Common myeloid progenitor, CD34-positive (primary cell): Measurements from ENCODE around the gene KAZN.
A peak's percentile ranks its signal among the peaks of the same experiment; 100 is the strongest.

Source experiments
- CTCF ChIA-PET: fragments of 350-600 bp; sonication (Branson Sonifier 250); formaldehyde crosslinking; loops from one replicate; lab custom pipeline; 2021; ENCODE audit warnings: antibody characterized with exemption; lab: Charles Lee
- POLR2A ChIA-PET: fragments of 350-600 bp; sonication (Branson Sonifier 250); formaldehyde crosslinking; loops from one replicate; lab custom pipeline; 2021; ENCODE audit warnings: antibody characterized with exemption; lab: Charles Lee
- DNase-seq, 3 donors: peaks; one replicate each; pipeline versions ENCODE4 v3.0.0 to v3.0.0-alpha.2; 2013
- H3K27ac ChIP-seq, 2 experiments: 1 replicate in 1 of 2; 2 replicates in 1 of 2; pipeline ENCODE4 v1.7.0; 2013; ENCODE audit warnings: inconsistent platforms in 2 of 2, low read length in 2 of 2, mild to moderate bottlenecking in 2 of 2, low read depth in 1 of 2, moderate library complexity in 1 of 2; ENCODE audit not compliant: severe bottlenecking in 2 of 2, insufficient read depth in 1 of 2, poor library complexity in 1 of 2
- H3K27me3 ChIP-seq, 5 experiments: replicated peaks in 2 of 5; 1 replicate in 3 of 5; 2 replicates in 2 of 5; pipeline versions ENCODE4 v1.6.1 to v1.7.0; 2013; ENCODE audit warnings: low read length in 4 of 5, mild to moderate bottlenecking in 2 of 5, moderate library complexity in 2 of 5, inconsistent platforms in 1 of 5; ENCODE audit not compliant: insufficient read depth in 5 of 5, control insufficient read depth in 4 of 5
- H3K36me3 ChIP-seq, 4 experiments: 1 replicate in 2 of 4; 2 replicates in 2 of 4; pipeline versions ENCODE4 v1.6.1 to v1.7.0; 2013; ENCODE audit warnings: low read length in 3 of 4, control low read depth in 1 of 4, mild to moderate bottlenecking in 1 of 4; ENCODE audit not compliant: control insufficient read depth in 4 of 4, insufficient read depth in 4 of 4
- H3K4me1 ChIP-seq, 4 experiments: 1 replicate in 3 of 4; 2 replicates in 1 of 4; pipeline versions ENCODE4 v1.6.1 to v1.7.1; 2013; ENCODE audit warnings: low read length in 3 of 4, mild to moderate bottlenecking in 3 of 4, control low read depth in 1 of 4, inconsistent platforms in 1 of 4, moderate library complexity in 1 of 4; ENCODE audit not compliant: control insufficient read depth in 4 of 4, insufficient read depth in 4 of 4; ENCODE audit errors: control extremely low read depth in 1 of 4
- H3K4me3 ChIP-seq, 7 experiments: 1 replicate in 4 of 7; 2 replicates in 3 of 7; pipeline versions ENCODE4 v1.5.1 to v1.7.0; 2013; ENCODE audit warnings: mild to moderate bottlenecking in 7 of 7, low read length in 6 of 7, moderate library complexity in 6 of 7, inconsistent platforms in 2 of 7, low read depth in 2 of 7, control low read depth in 1 of 7; ENCODE audit not compliant: insufficient read depth in 4 of 7, control insufficient read depth in 1 of 7; ENCODE audit errors: extremely low read depth in 1 of 7
- H3K9me3 ChIP-seq, 5 experiments: 1 replicate in 4 of 5; 2 replicates in 1 of 5; pipeline versions ENCODE4 v1.6.1 to v1.7.1; 2013; ENCODE audit warnings: low read length in 4 of 5, mild to moderate bottlenecking in 2 of 5, inconsistent platforms in 1 of 5, low read depth in 1 of 5, moderate library complexity in 1 of 5; ENCODE audit not compliant: control insufficient read depth in 4 of 5, insufficient read depth in 2 of 5; ENCODE audit errors: control extremely low read depth in 1 of 5
- WGBS: methylation state at CpG from one replicate; pipeline ENCODE4 v1.1.5; 2013; ENCODE audit not compliant: insufficient coverage; 5-methylcytosine and 5-hydroxymethylcytosine counted together

KAZN gene

GRCh38 chr1:15065736-15066135, 467.3 kb downstream of the KAZN start:
- no peaks in the 10 kb centered on the region for H3K36me3 ChIP-seq
- ChIA-PET POLR2A (no interaction called here), CTCF (interaction anchor here (1.1 kb wide), 1 partner anchor 38 kb away, joined by 4 read pairs; no protein-coding TSS in a partner anchor)
- peaks cover 0 to 2% (median 0%) of the 10 kb centered on the region in 4 experiments for H3K4me1 ChIP-seq
- H3K27me3 ChIP-seq: no peaks in the 10 kb centered on the region
- no peak for DNase-seq
- 99% methylated on average over 25 of the region's 30 CpGs for WGBS
- no peak overlapping the region for H3K27ac ChIP-seq
- peaks cover 0 to 2% (median 0%) of the 10 kb centered on the region in 5 experiments for H3K9me3 ChIP-seq
- no peak overlapping the region for H3K4me3 ChIP-seq

GRCh38 chr1:15066191-15066590, 467.7 kb downstream of the KAZN start:
- Histone ChIP-seq H3K36me3 (no peaks in the 10 kb centered on the region), H3K27ac (no peak overlapping the region), H3K4me1 (peaks cover 0 to 2% (median 0%) of the 10 kb centered on the region in 4 experiments), H3K4me3 (no peak overlapping the region), H3K27me3 (no peaks in the 10 kb centered on the region), H3K9me3 (peaks cover 0 to 2% (median 0%) of the 10 kb centered on the region in 5 experiments)
- peak in 2 of 3 donors; percentile 30 to 41 for DNase-seq
- ChIA-PET POLR2A (interaction anchor here (0.7 kb wide), 1 partner anchor 26 kb away, joined by 4 read pairs; no protein-coding TSS in a partner anchor), CTCF (interaction anchor here (1.6 kb wide), 1 partner anchor 9 kb away, joined by 3 read pairs; no protein-coding TSS in a partner anchor)
- 69% methylated on average over 12 of the region's 15 CpGs for WGBS

- no peaks in the 10 kb centered on the region for H3K27me3 ChIP-seq
- ChIA-PET POLR2A (no interaction called here), CTCF (interaction anchor here (1.2 to 1.6 kb wide), 4 partner anchors 8 to 33 kb away, joined by 3 to 5 read pairs (median 4); no protein-coding TSS in a partner anchor)
- H3K27ac ChIP-seq: no peak overlapping the region
- H3K4me3 ChIP-seq: no peak overlapping the region
- no peak for DNase-seq
- no peaks in the 10 kb centered on the region for H3K36me3 ChIP-seq
- H3K4me1 ChIP-seq: peaks cover 0 to 2% (median 0%) of the 10 kb centered on the region in 4 experiments
- 87% methylated on average over 3 of the region's 4 CpGs for WGBS
- peaks cover 0 to 2% (median 0%) of the 10 kb centered on the region in 5 experiments for H3K9me3 ChIP-seq
These were observed 468.7 kb downstream of the KAZN start for GRCh38 chr1:15067148-15067547.

GRCh38 chr1:15068152-15068551, 469.7 kb downstream of the KAZN start:
- H3K9me3 ChIP-seq: no peaks in the 10 kb centered on the region
- 99% methylated on average over 9 of the region's 14 CpGs for WGBS
- ChIA-PET CTCF (interaction anchor here (1.3 to 1.6 kb wide), 3 partner anchors 17 to 21 kb away, joined by 3 to 5 read pairs (median 4); no protein-coding TSS in a partner anchor), POLR2A (no interaction called here)
- H3K36me3 ChIP-seq: no peaks in the 10 kb centered on the region
- H3K4me3 ChIP-seq: no peak overlapping the region
- no peak for DNase-seq
- H3K27me3 ChIP-seq: no peaks in the 10 kb centered on the region
- H3K27ac ChIP-seq: no peak overlapping the region
- peaks cover 0 to 2% (median 0%) of the 10 kb centered on the region in 4 experiments for H3K4me1 ChIP-seq

- CTCF ChIA-PET: interaction anchor here (1.3 kb wide), 1 partner anchor 21 kb away, joined by 5 read pairs; no protein-coding TSS in a partner anchor
- H3K9me3 ChIP-seq: no peaks in the 10 kb centered on the region
- POLR2A ChIA-PET: no interaction called here
- H3K27me3 ChIP-seq: no peaks in the 10 kb centered on the region
- no peak overlapping the region for H3K4me3 ChIP-seq
- H3K36me3 ChIP-seq: no peaks in the 10 kb centered on the region
- no peak overlapping the region for H3K27ac ChIP-seq
- peaks cover 0 to 2% (median 0%) of the 10 kb centered on the region in 4 experiments for H3K4me1 ChIP-seq
- WGBS: 100% methylated on average over 3 of the region's 4 CpGs
- DNase-seq: no peak
These were observed 470.5 kb downstream of the KAZN start for GRCh38 chr1:15068997-15069396.

GRCh38 chr1:15070145-15070748, 471.8 kb downstream of the KAZN start:
- H3K36me3 ChIP-seq: no peaks in the 10 kb centered on the region
- no peaks in the 10 kb centered on the region for H3K27me3 ChIP-seq
- H3K4me3 ChIP-seq: no peak overlapping the region
- POLR2A ChIA-PET: no interaction called here
- H3K4me1 ChIP-seq: peaks cover 0 to 3% (median under 1%) of the 10 kb centered on the region in 4 experiments
- no peak overlapping the region for H3K27ac ChIP-seq
- no peak for DNase-seq
- H3K9me3 ChIP-seq: no peaks in the 10 kb centered on the region
- 98% methylated on average over 14 of the region's 14 CpGs for WGBS
- CTCF ChIA-PET: interaction anchor here (1.0 to 1.8 kb wide), 5 partner anchors 9 to 32 kb away, joined by 3 to 6 read pairs (median 3); no protein-coding TSS in a partner anchor

GRCh38 chr1:15071936-15072335, 473.5 kb downstream of the KAZN start:
- WGBS: 94% methylated on average over 4 of the region's 6 CpGs
- peaks cover 3 to 17% (median 14%) of the 10 kb centered on the region in 4 experiments for H3K4me1 ChIP-seq
- H3K36me3 ChIP-seq: no peaks in the 10 kb centered on the region
- H3K27ac ChIP-seq: no peak overlapping the region
- H3K4me3 ChIP-seq: no peak overlapping the region
- H3K27me3 ChIP-seq: no peaks in the 10 kb centered on the region
- CTCF ChIA-PET: interaction anchor here (1.1 to 1.6 kb wide), 3 partner anchors 14 to 51 kb away, joined by 3 to 4 read pairs (median 3); no protein-coding TSS in a partner anchor
- DNase-seq: no peak
- POLR2A ChIA-PET: no interaction called here
- no peaks in the 10 kb centered on the region for H3K9me3 ChIP-seq
